Spleen (tissue), 3 donors: ENCODE results near the gene ZNF333.

Experiments
- POLR2A ChIP-seq, 3 donors: fragments of 450-650 bp; IDR thresholded peaks; one replicate each; pipeline ENCODE4 v1.5.1; 2017; ENCODE audit warnings: antibody characterized with exemption in 3 of 3, mild to moderate bottlenecking in 1 of 3
- POLR2AphosphoS5 ChIP-seq, 3 donors: sonication (generic); formaldehyde crosslinking; IDR thresholded peaks; one replicate each; pipeline ENCODE4 v1.5.1; 2017; ENCODE audit warnings: antibody characterized with exemption in 3 of 3

- TF ChIP-seq POLR2AphosphoS5 (IDR thresholded peaks at IDR 0.05) (no peak), POLR2A (IDR thresholded peaks at IDR 0.05) (no peak)
These were observed 28.4 kb upstream of the ZNF333 start for GRCh38 chr19:14661372-14661924.
